Small intestine (tissue), 7 donors: ENCODE measurements around the gene ADAMTSL1. TPM values are rescaled to one million over a fixed set of nuclear protein-coding genes. Genes with fewer than 3 reads are reported as not detected.

Experiments used
- DNase-seq, 2 donors: peaks; one replicate each; pipeline versions ENCODE4 v3.0.0 to v3.0.0-alpha.2; 2013
- FAIRE-seq: peaks from 2 replicates; lab custom pipeline; 2012; peaks lifted over from hg19 to GRCh38; lab: Jason Lieb, UNC
- H3K27ac ChIP-seq, 3 donors: one replicate each; pipeline ENCODE4 v1.5.1; 2013; ENCODE audit warnings: low read length in 2 of 3, mild to moderate bottlenecking in 2 of 3, control low read depth in 1 of 3, inconsistent platforms in 1 of 3, low read depth in 1 of 3, moderate library complexity in 1 of 3
- H3K27me3 ChIP-seq, 3 donors: one replicate each; pipeline ENCODE4 v1.6.1; 2013; ENCODE audit warnings: low read length in 3 of 3, inconsistent platforms in 1 of 3; ENCODE audit not compliant: control insufficient read depth in 3 of 3, insufficient read depth in 3 of 3
- H3K36me3 ChIP-seq, 3 donors: one replicate each; pipeline ENCODE4 v1.6.1; 2013; ENCODE audit warnings: low read length in 3 of 3, inconsistent platforms in 1 of 3, low read depth in 1 of 3, mild to moderate bottlenecking in 1 of 3, moderate library complexity in 1 of 3; ENCODE audit not compliant: control insufficient read depth in 3 of 3, insufficient read depth in 2 of 3
- H3K4me1 ChIP-seq, 3 donors: one replicate each; pipeline ENCODE4 v1.6.1; 2013; ENCODE audit warnings: low read length in 2 of 3, inconsistent platforms in 1 of 3, low read depth in 1 of 3, mild to moderate bottlenecking in 1 of 3, moderate library complexity in 1 of 3; ENCODE audit not compliant: control insufficient read depth in 3 of 3, insufficient read depth in 2 of 3
- H3K4me3 ChIP-seq, 3 donors: one replicate each; pipeline ENCODE4 v1.5.1; 2013; ENCODE audit warnings: low read length in 3 of 3, control low read depth in 1 of 3, inconsistent platforms in 1 of 3, low read depth in 1 of 3, mild to moderate bottlenecking in 1 of 3, moderate library complexity in 1 of 3
- H3K9me3 ChIP-seq, 2 donors: one replicate each; pipeline ENCODE4 v1.6.1; 2013; ENCODE audit warnings: low read depth in 1 of 2, low read length in 1 of 2; ENCODE audit not compliant: control insufficient read depth in 2 of 2, insufficient read depth in 1 of 2
- whole genome bisulfite sequencing, 3 donors: extraction: QIAGEN DNeasy Blood & Tissue Kit; methylation state at CpG; one replicate each; pipeline ENCODE4 v1.1.7; 2013; 5-methylcytosine and 5-hydroxymethylcytosine counted together
- polyA plus RNA-seq, 4 donors: library from polyadenylated mRNA; stranded (reverse) in 3 of 4; unstranded in 1 of 4; fragments of 200-250 nt in 3 of 4; fragments of 120-200 nt in 1 of 4; gene quantifications; one replicate each; pipeline versions ENCODE4 v1.2.1 to v1.2.3, GENCODE V29; 2013
- donor health status: healthy with polysubstance abuse.
- donor health status: control.
- donor health status: control.
- donor health status: Bipolar disorder and iron deficiency.
- donor health status: healthy.

The ADAMTSL1 gene
- polyA plus RNA-seq, 4 donors: 0.97 to 1.6 TPM; not detected in 2

DNA sequence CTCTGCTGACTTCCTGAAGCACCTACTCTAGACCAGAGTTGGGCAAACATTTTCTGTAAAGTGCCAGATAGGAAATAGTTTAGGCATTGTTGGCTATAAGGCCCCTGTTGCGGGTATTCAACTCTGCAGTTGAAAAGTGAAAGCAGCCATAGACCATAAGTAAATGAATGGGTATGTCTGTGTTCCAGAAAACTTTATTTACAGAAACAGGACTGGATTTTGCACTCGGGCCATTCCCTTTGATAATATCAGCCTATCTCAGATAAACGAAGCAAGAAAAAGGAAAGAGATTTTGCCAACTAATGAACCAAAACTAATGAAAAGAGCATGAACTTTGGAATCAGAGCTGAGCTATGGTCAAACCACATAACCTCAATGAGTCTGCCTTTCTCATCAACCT is 374.7 kb downstream of the ADAMTSL1 start:
- H3K27ac ChIP-seq: no peak overlapping the region
- no peak for FAIRE-seq

DNA sequence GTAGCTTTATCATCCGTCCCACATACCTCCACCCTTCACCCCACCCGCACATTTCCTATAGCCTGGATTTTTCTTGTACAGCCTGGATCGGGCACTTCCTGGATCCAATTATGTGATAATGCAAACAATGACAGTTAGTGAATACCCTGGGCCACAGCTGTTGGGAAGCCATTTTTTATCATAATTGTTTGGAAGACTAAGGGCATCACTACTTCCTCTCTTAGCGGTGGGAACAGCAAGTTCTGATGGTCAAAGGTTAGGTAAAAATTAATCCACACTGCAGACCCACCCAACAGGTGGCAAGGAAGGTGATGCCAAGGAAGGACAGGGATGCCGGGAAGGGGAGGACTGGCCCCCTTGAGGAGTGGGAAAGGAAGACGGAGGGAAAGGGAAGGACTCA is 375.3 kb downstream of the ADAMTSL1 start:
- 23 to 66% (median 41%) methylated on average over 6 of the region's 6 CpGs for WGBS, 3 donors
- no peak overlapping the region for H3K27ac ChIP-seq
- H3K4me3 ChIP-seq: no peak overlapping the region
- H3K36me3 ChIP-seq: no peaks in the 10 kb centered on the region
- H3K4me1 ChIP-seq: no peaks in the 10 kb centered on the region
- H3K27me3 ChIP-seq: no peaks in the 10 kb centered on the region
- DNase-seq (peak in 1 of 2 donors; percentile 30), FAIRE-seq (no peak)
- peaks cover 0 to 6% of the 10 kb centered on the region in 2 donors for H3K9me3 ChIP-seq

More for the DNA sequence above, 374.7 kb downstream of the ADAMTSL1 start:
- Histone ChIP-seq H3K4me3 (no peak overlapping the region), H3K27me3 (no peaks in the 10 kb centered on the region), H3K36me3 (no peaks in the 10 kb centered on the region), H3K9me3 (peaks cover 0 to 6% of the 10 kb centered on the region in 2 donors), H3K4me1 (no peaks in the 10 kb centered on the region)
- DNase-seq: no peak
- WGBS, 3 donors: 19 to 47% (median 28%) methylated on average over 3 of the region's 3 CpGs

DNA sequence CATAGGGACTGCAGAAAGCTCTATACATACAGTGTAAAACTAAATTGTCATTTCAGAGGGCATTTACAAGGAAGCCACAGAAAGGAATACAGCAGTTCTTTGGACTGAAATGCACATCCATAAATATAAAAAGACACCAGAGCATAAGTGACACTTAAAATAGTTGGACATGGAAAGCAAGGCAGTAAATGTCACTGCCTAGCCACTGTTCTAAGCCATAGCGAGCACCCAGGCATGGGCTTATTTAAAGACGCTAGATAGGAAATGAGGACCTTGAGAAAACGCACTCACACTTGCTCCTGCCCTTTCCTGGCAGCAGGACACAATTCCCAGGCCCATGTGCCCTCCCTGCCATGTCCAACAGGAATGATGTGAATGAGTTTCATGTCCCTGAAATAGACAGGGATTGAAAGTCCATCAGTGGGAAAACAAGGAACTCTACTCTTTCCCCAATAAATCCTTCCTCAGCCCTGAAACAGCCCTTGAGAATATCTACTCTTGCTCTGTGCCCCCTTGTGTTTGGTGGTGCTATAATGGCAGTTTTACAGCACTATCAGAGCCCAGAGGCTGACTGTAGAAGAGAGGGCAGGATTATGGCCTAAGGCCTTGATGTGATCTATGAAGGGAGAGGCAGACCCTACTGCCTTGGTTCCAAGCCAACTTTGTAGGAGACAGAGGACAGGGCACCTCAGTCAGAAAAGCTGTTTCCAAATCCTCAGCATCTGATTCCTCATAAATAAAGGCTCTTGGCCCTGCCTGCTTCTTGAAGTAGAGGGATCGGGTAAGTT is 376.1 kb downstream of the ADAMTSL1 start:
- DNase-seq (no peak), FAIRE-seq (no peak)
- no peak overlapping the region for H3K4me3 ChIP-seq
- H3K36me3 ChIP-seq: no peaks in the 10 kb centered on the region
- no peaks in the 10 kb centered on the region for H3K4me1 ChIP-seq
- H3K27me3 ChIP-seq: no peaks in the 10 kb centered on the region
- no peak overlapping the region for H3K27ac ChIP-seq
- H3K9me3 ChIP-seq: peaks cover 0 to 5% of the 10 kb centered on the region in 2 donors
- 84 to 89% (median 85%) methylated on average over 4 of the region's 4 CpGs for WGBS, 3 donors

DNA sequence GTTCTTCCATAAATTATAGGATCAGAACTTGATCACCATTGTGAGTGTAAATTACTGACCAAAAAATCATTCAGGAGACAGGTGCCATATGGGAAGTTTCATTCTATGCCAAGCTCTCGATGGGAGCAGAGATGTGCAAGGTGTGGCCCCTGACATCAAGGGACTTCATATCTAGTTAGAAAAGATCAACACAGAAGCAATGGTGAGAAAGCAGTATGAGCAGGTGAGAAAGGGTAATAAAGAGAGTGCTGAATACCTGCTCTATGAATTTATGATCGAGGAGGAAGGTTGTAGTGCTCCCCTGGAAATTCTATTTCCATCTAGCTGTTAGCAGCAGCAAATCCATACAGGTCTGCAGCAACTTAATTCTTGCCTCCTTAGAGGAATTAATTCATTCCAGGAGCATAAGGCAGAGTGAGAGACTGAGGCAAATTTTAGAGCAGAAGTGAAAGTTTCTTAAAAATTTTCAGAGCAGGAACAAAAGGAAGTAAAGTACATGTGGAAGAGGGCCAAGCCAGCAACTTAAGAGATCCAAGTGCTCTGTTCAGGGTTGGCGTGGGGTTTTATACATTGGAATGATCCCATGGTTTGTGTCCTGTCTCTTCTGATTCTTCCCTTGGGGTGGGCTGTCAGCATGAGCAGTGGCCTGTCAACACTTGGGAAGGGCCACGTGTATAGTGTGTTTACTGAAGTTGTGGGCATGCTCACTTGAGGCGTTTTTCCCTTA is 377.3 kb downstream of the ADAMTSL1 start:
- peak in 1 of 2 donors; percentile 33 for DNase-seq
- no peak overlapping the region for H3K27ac ChIP-seq
- H3K4me3 ChIP-seq: no peak overlapping the region
- 12 to 61% (median 28%) methylated on average over 5 of the region's 5 CpGs for WGBS, 3 donors
- H3K9me3 ChIP-seq: no peaks in the 10 kb centered on the region
- H3K4me1 ChIP-seq: no peaks in the 10 kb centered on the region
- no peak for FAIRE-seq
- H3K27me3 ChIP-seq: no peaks in the 10 kb centered on the region
- H3K36me3 ChIP-seq: no peaks in the 10 kb centered on the region

DNA sequence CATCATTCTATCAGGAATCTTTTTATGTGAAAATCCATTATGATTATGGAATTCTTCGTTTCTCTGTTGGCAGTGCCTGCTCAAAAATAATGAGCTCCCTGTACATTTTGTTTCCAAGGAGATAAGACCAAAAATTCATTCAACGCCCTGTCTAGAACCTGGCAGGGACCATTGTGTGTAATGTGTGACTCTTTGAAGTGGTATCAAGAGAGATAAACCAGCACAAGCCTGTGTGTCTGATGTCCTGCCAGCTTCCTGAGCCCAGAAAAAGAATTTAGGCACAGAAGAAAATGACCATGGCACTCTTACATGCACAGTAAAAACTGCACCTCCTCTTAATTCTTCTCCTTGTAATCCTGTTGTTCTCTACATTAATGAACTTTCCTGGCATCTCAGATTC is 381.7 kb downstream of the ADAMTSL1 start:
- no peaks in the 10 kb centered on the region for H3K27me3 ChIP-seq
- no peaks in the 10 kb centered on the region for H3K9me3 ChIP-seq
- no peaks in the 10 kb centered on the region for H3K4me1 ChIP-seq
- WGBS, 3 donors: 9 to 48% (median 14%) methylated on average over 2 of the region's 2 CpGs
- H3K4me3 ChIP-seq: no peak overlapping the region
- H3K27ac ChIP-seq: no peak overlapping the region
- peak in 1 of 2 donors; percentile 16 for DNase-seq
- no peak for FAIRE-seq
- no peaks in the 10 kb centered on the region for H3K36me3 ChIP-seq

GRCh38 chr9:18857334-18857733 is 383.4 kb downstream of the ADAMTSL1 start:
- H3K27ac ChIP-seq: no peak overlapping the region
- H3K4me1 ChIP-seq: no peaks in the 10 kb centered on the region
- DNase-seq: no peak
- H3K9me3 ChIP-seq: no peaks in the 10 kb centered on the region
- WGBS, 3 donors: 84 to 87% (median 86%) methylated on average over 4 of the region's 4 CpGs
- no peak for FAIRE-seq
- peaks cover 0 to 3% (median 0%) of the 10 kb centered on the region in 3 donors for H3K27me3 ChIP-seq
- no peak overlapping the region for H3K4me3 ChIP-seq
- no peaks in the 10 kb centered on the region for H3K36me3 ChIP-seq

- Histone ChIP-seq H3K4me1 (no peaks in the 10 kb centered on the region), H3K27ac (no peak overlapping the region), H3K4me3 (no peak overlapping the region), H3K36me3 (no peaks in the 10 kb centered on the region), H3K9me3 (no peaks in the 10 kb centered on the region), H3K27me3 (peaks cover 0 to 3% (median 0%) of the 10 kb centered on the region in 3 donors)
- DNase-seq (no peak), FAIRE-seq (no peak)
- 11 to 44% (median 32%) methylated on average over 1 of the region's 1 CpG for WGBS, 3 donors
These were observed 383.8 kb downstream of the ADAMTSL1 start for GRCh38 chr9:18857769-18858168.

GRCh38 chr9:18861609-18862544 is 387.9 kb downstream of the ADAMTSL1 start:
- H3K27ac ChIP-seq: peak overlapping the region in 1 of 3 donors; percentile 17
- H3K27me3 ChIP-seq: peaks cover 0 to 3% (median 0%) of the 10 kb centered on the region in 3 donors
- H3K9me3 ChIP-seq: peaks cover 0 to 1% of the 10 kb centered on the region in 2 donors
- H3K36me3 ChIP-seq: no peaks in the 10 kb centered on the region
- no peaks in the 10 kb centered on the region for H3K4me1 ChIP-seq
- WGBS, 3 donors: 57 to 86% (median 83%) methylated on average over 14 of the region's 14 CpGs
- H3K4me3 ChIP-seq: no peak overlapping the region
- FAIRE-seq: no peak
- DNase-seq: no peak
